SKM-1 treated with dmso at 0.1 percent for 144 hours (cell line): ENCODE data around the gene FOXD4L4.
"Not testable (repeated sequence)": the region's sequence is repeated elsewhere in the genome, so short reads cannot be mapped to it uniquely, and the experiment has no call there.

Experiments used
- DNase-seq: peaks from one replicate; lab custom pipeline; 2025; ENCODE audit not compliant: unreplicated experiment; lab: John Stamatoyannopoulos, UW

The FOXD4L4 gene

DNA sequence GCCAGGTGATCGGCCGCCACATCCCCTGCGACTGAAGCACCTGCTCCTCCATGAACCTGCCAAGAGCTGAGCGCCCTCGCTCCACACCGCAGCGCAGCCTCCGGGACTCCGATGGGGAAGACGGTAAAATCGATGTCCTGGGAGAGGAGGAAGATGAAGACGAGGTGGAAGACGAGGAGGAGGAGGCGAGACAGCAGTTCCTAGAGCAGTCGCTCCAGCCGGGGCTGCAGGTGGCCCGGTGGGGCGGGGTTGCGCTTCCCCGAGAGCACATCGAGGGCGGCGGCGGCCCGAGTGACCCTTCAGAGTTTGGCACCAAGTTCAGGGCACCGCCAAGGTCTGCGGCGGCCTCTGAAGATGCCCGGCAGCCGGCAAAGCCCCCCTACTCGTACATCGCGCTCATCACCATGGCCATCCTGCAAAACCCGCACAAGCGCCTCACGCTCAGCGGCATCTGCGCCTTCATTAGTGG is at the start of gene FOXD4L4:
Gene FOXD4L4 (plus strand): TSS at position 51 of the 469 bp plus-strand sequence. CDS start 0 bp downstream, at position 51.
- not testable (repeated sequence) for DNase-seq

DNA sequence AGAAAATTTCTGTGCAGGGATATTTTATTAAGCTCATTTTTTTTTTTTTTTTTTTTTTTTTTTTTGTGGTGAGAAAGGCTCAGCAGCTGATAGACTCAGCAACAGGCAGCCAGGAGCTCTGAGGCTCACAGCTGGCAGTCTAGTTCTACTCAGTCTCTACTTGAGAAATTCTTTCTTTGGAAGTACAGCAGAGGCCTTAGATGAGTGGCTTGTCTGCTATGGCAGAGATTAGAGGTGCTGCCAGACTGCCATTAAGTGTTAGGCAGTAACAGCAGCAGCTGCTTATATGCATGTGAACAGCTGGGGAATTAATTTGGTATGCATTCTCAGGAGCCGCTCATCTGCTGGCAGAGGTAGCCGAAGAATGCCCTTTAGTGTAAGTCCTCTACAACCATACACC is 33.4 kb upstream of the FOXD4L4 start:
- not testable (repeated sequence) for DNase-seq

GRCh38 chr9:65714445-65714844 is 22.5 kb upstream of the FOXD4L4 start:
- DNase-seq: not testable (repeated sequence)

- not testable (repeated sequence) for DNase-seq
Observed at GRCh38 chr9:65738133-65738532, 1.2 kb downstream of the FOXD4L4 start.
